ENCODE results near the gene TCF23.

DNA sequence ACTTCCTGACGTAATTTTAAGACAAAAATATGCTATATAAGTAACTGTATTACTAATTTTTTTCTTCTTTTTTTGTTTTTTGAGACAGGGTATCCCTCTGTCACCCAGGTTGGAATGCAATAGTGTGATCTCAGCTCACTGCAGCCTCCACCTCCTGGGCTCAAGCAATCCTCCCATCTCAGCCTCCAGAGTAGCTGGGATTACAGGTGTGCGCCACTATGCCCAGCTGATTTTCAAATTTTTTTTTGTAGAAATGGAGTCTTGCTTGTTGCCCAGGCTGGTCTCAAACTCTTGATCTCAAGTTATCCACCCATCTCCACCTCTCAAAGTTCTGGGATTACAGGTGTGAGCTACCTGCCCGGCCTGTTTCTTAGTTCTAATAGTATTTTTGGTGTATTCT lies 29.7 kb downstream of the TCF23 start:
- TF ChIP-seq, protein P1, sequence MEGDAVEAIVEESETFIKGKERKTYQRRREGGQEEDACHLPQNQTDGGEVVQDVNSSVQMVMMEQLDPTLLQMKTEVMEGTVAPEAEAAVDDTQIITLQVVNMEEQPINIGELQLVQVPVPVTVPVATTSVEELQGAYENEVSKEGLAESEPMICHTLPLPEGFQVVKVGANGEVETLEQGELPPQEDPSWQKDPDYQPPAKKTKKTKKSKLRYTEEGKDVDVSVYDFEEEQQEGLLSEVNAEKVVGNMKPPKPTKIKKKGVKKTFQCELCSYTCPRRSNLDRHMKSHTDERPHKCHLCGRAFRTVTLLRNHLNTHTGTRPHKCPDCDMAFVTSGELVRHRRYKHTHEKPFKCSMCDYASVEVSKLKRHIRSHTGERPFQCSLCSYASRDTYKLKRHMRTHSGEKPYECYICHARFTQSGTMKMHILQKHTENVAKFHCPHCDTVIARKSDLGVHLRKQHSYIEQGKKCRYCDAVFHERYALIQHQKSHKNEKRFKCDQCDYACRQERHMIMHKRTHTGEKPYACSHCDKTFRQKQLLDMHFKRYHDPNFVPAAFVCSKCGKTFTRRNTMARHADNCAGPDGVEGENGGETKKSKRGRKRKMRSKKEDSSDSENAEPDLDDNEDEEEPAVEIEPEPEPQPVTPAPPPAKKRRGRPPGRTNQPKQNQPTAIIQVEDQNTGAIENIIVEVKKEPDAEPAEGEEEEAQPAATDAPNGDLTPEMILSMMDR (IDR thresholded peaks at IDR 0.05) = no peak
- TF ChIP-seq POLR2AphosphoS5 (IDR thresholded peaks at IDR 0.05; ENCODE audit: low read depth, low read length) (no peak), SIN3A (IDR thresholded peaks at IDR 0.05; ENCODE audit: borderline replicate concordance, insufficient read depth, low read depth, low read length) (no peak), TCF7L2 (IDR thresholded peaks at IDR 0.05; ENCODE audit: low read depth, low read length) (no peak)
- TF ChIP-seq, protein P2, sequence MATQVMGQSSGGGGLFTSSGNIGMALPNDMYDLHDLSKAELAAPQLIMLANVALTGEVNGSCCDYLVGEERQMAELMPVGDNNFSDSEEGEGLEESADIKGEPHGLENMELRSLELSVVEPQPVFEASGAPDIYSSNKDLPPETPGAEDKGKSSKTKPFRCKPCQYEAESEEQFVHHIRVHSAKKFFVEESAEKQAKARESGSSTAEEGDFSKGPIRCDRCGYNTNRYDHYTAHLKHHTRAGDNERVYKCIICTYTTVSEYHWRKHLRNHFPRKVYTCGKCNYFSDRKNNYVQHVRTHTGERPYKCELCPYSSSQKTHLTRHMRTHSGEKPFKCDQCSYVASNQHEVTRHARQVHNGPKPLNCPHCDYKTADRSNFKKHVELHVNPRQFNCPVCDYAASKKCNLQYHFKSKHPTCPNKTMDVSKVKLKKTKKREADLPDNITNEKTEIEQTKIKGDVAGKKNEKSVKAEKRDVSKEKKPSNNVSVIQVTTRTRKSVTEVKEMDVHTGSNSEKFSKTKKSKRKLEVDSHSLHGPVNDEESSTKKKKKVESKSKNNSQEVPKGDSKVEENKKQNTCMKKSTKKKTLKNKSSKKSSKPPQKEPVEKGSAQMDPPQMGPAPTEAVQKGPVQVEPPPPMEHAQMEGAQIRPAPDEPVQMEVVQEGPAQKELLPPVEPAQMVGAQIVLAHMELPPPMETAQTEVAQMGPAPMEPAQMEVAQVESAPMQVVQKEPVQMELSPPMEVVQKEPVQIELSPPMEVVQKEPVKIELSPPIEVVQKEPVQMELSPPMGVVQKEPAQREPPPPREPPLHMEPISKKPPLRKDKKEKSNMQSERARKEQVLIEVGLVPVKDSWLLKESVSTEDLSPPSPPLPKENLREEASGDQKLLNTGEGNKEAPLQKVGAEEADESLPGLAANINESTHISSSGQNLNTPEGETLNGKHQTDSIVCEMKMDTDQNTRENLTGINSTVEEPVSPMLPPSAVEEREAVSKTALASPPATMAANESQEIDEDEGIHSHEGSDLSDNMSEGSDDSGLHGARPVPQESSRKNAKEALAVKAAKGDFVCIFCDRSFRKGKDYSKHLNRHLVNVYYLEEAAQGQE (IDR thresholded peaks at IDR 0.05; ENCODE audit: insufficient read depth in 1 of 2, low read depth in 2 of 2, low read length in 1 of 2) = no peak
